ENCODE data around the gene GNAI2. TPM values are rescaled to one million over a fixed set of nuclear protein-coding genes. Genes with fewer than 3 reads are reported as not detected.

The GNAI2 gene
- total RNA-seq, 1 experiment from 2014 or later, result 62.0 TPM

DNA sequence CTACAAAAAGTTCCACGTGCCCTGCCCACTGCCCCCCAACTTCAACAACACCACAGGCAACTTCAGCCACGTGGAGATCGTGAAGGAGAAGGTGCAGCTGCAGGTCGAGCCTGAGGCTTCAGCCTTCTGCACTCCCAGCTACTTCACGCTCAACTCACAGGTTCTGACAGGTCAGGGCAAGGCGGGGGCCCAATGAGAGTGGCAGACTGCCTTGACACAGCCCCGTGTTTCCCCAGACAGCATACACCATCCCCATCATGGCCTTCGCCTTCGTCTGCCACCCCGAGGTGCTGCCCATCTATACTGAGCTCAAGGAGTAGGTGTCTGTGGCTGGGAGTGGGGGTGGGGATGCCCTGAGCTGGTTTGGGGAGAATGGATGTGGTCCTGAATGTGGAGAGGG is 18.3 kb upstream of the GNAI2 start:
- Histone ChIP-seq H3K27me3 (replicated peaks; ENCODE audit: control insufficient read depth, insufficient read depth, low read length) (no peaks in the 10 kb centered on the region), H3K4me3 (ENCODE audit: low read depth, low read length) (no peak overlapping the region), H3K9me3 (no peaks in the 10 kb centered on the region), H3K4me1 (no peaks in the 10 kb centered on the region), H3K36me3 (ENCODE audit: control insufficient read depth, insufficient read depth, low read length) (peaks cover 1% of the 10 kb centered on the region; the same call in 1 of the 2 replicates)
- Mint-ChIP-seq H3K4me1 (ENCODE audit: low read depth, unreplicated experiment) (no peaks in the 10 kb centered on the region), H3K4me3 (ENCODE audit: unreplicated experiment) (no peak overlapping the region), H3K36me3 (ENCODE audit: insufficient read depth, unreplicated experiment) (peaks cover 6% of the 10 kb centered on the region), H3K27me3 (ENCODE audit: insufficient read depth, unreplicated experiment) (no peaks in the 10 kb centered on the region), H3K27ac (ENCODE audit: unreplicated experiment) (no peak overlapping the region), H3K9me3 (ENCODE audit: unreplicated experiment) (no peaks in the 10 kb centered on the region)
- TF ChIP-seq, protein P1, sequence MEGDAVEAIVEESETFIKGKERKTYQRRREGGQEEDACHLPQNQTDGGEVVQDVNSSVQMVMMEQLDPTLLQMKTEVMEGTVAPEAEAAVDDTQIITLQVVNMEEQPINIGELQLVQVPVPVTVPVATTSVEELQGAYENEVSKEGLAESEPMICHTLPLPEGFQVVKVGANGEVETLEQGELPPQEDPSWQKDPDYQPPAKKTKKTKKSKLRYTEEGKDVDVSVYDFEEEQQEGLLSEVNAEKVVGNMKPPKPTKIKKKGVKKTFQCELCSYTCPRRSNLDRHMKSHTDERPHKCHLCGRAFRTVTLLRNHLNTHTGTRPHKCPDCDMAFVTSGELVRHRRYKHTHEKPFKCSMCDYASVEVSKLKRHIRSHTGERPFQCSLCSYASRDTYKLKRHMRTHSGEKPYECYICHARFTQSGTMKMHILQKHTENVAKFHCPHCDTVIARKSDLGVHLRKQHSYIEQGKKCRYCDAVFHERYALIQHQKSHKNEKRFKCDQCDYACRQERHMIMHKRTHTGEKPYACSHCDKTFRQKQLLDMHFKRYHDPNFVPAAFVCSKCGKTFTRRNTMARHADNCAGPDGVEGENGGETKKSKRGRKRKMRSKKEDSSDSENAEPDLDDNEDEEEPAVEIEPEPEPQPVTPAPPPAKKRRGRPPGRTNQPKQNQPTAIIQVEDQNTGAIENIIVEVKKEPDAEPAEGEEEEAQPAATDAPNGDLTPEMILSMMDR (IDR thresholded peaks at IDR 0.05; ENCODE audit: insufficient read depth in 1 of 2, low read depth in 1 of 2, low read length in 1 of 2, severe bottlenecking in 1 of 2, unreplicated experiment in 1 of 2), result no peak
- POLR2A ChIA-PET, result no interaction called here
- DNase-seq, result no peak
- BruUV-seq (replicated peaks), result no TSS peak
- CTCF ChIA-PET, result interaction anchor here (0.6 to 1.0 kb wide), 2 partner anchors 8 to 1389 kb away, joined by 3 read pairs; no protein-coding TSS in a partner anchor
- intact Hi-C loops (cut with micrococcal nuclease; ENCODE audit: unreplicated experiment), result no loop called here

DNA sequence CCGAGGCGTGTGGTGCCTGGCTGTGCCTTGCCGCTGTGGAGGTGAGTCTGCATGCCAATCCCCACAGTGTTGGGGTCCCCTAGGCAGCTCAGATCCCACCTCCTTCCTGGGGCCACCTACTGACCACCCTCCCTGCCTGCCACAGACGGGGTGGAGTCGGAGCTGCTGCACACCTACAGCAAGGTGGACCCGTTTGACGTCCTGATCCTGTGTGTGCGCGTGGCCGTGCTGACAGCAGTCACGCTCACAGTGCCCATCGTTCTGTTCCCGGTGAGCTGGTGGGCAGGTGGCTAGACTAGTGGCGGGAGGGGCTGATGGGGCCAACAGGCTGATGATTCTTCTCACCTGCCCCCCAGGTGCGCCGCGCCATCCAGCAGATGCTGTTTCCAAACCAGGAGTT is 17.6 kb upstream of the GNAI2 start:
- no TSS peak for BruUV-seq (replicated peaks)
- Mint-ChIP-seq H3K36me3 (ENCODE audit: insufficient read depth, unreplicated experiment) (peaks cover 6% of the 10 kb centered on the region), H3K9me3 (ENCODE audit: unreplicated experiment) (no peaks in the 10 kb centered on the region), H3K27ac (ENCODE audit: unreplicated experiment) (no peak overlapping the region), H3K27me3 (ENCODE audit: insufficient read depth, unreplicated experiment) (no peaks in the 10 kb centered on the region), H3K4me3 (ENCODE audit: unreplicated experiment) (no peak overlapping the region), H3K4me1 (ENCODE audit: low read depth, unreplicated experiment) (no peaks in the 10 kb centered on the region)
- TF ChIP-seq, protein P1 (IDR thresholded peaks at IDR 0.05; ENCODE audit: insufficient read depth in 1 of 2, low read depth in 1 of 2, low read length in 1 of 2, severe bottlenecking in 1 of 2, unreplicated experiment in 1 of 2), result no peak
- CTCF ChIA-PET, result interaction anchor here (1.0 kb wide), 1 partner anchor 7 kb away, joined by 3 read pairs; no protein-coding TSS in a partner anchor
- POLR2A ChIA-PET, result no interaction called here
- Histone ChIP-seq H3K4me1 (no peaks in the 10 kb centered on the region), H3K36me3 (ENCODE audit: control insufficient read depth, insufficient read depth, low read length) (peaks cover 1% of the 10 kb centered on the region; the same call in 1 of the 2 replicates), H3K27me3 (replicated peaks; ENCODE audit: control insufficient read depth, insufficient read depth, low read length) (no peaks in the 10 kb centered on the region), H3K9me3 (no peaks in the 10 kb centered on the region), H3K4me3 (ENCODE audit: low read depth, low read length) (no peak overlapping the region)
- DNase-seq, result no peak
- intact Hi-C loops (cut with micrococcal nuclease; ENCODE audit: unreplicated experiment), result no loop called here

DNA sequence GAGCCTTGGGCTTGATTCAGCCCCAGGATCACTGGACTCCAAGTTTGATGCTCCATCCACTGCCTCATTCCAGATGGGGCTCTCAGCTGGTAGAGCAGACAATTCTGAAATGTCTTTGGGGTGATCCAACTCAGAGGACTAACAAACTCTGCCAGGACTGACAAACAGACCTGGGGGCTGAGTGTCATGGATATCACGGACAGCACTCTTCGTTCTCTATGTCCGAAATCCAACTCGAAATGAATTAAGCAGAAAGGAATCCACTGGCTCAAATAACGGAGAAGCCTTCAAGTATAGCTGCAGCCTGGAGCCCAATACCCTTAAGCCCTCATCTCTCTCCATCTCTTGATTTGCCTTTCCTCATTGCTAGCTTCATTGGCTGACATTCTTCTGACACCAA is 16.7 kb upstream of the GNAI2 start:
- H3K4me3 Mint-ChIP-seq (ENCODE audit: unreplicated experiment), result no peak overlapping the region
- H3K36me3 ChIP-seq (ENCODE audit: control insufficient read depth, insufficient read depth, low read length), result peaks cover 1% of the 10 kb centered on the region; the same call in 1 of the 2 replicates

More for the DNA sequence above, 16.7 kb upstream of the GNAI2 start:
- CTCF ChIA-PET, result no interaction called here
- BruUV-seq (replicated peaks), result no TSS peak
- intact Hi-C loops (cut with micrococcal nuclease; ENCODE audit: unreplicated experiment), result no loop called here
- TF ChIP-seq, protein P1 (IDR thresholded peaks at IDR 0.05; ENCODE audit: insufficient read depth in 1 of 2, low read depth in 1 of 2, low read length in 1 of 2, severe bottlenecking in 1 of 2, unreplicated experiment in 1 of 2), result no peak
- Mint-ChIP-seq H3K4me1 (ENCODE audit: low read depth, unreplicated experiment) (no peaks in the 10 kb centered on the region), H3K36me3 (ENCODE audit: insufficient read depth, unreplicated experiment) (peaks cover 6% of the 10 kb centered on the region), H3K27ac (ENCODE audit: unreplicated experiment) (no peak overlapping the region), H3K27me3 (ENCODE audit: insufficient read depth, unreplicated experiment) (no peaks in the 10 kb centered on the region), H3K9me3 (ENCODE audit: unreplicated experiment) (no peaks in the 10 kb centered on the region)
- Histone ChIP-seq H3K4me3 (ENCODE audit: low read depth, low read length) (no peak overlapping the region), H3K27me3 (replicated peaks; ENCODE audit: control insufficient read depth, insufficient read depth, low read length) (no peaks in the 10 kb centered on the region), H3K9me3 (no peaks in the 10 kb centered on the region), H3K4me1 (no peaks in the 10 kb centered on the region)
- DNase-seq, result no peak
- POLR2A ChIA-PET, result no interaction called here
